GM18498 (cell line): ENCODE measurements around the gene MRC1.
A peak's percentile ranks its signal among the peaks of the same experiment; 100 is the strongest.

Experiments
- ATAC-seq: cut with Tn5 transposase; IDR thresholded peaks from one replicate; pipeline ENCODE4 v1.9.1; 2021; ENCODE audit warnings: mild to moderate bottlenecking, moderate library complexity; ENCODE audit not compliant: unreplicated experiment

Gene MRC1

DNA sequence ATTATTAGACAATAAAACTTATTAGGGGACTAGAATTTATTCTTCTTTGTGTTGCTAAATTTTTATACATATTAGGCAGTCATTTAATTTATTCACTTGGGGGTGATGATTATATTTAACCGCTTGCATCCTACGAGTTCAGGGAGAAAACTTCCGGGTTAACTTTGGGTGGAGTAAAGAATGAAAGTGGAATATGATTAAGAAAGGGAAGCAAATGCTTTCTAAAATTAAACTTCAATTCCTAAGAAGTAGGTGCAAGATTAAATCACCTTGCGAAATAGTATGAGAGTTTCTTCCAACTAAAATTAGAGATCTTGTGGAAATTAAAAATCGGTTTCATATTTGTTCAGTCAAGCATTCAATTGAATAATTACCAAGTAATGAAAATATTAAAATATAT, 33.5 kb downstream of the MRC1 start:
- ATAC-seq = no peak

GRCh38 chr10:17847585-17848296, 38.6 kb downstream of the MRC1 start:
- no peak for ATAC-seq

- ATAC-seq = no peak
These were observed 39.5 kb downstream of the MRC1 start for GRCh38 chr10:17848646-17849045.

DNA sequence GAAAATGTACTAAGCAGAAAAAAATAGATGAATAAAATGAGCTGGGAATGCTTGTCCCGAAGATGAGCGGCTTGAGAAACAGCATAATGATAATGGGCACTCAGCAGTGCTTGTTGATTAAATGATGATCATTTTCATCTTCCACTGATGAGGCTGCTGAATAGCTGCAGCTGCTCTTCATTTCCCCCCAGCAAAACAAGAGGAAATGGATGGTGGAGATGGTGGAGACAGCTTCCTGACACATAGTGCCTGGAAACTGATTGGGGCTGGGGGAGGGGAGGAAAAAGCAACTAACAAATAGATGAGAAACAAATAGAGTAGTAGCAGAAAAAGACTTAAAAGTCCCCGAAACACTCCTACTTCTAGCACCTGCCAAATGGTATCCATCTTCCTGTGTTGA, 41.4 kb downstream of the MRC1 start:
- ATAC-seq = no peak

GRCh38 chr10:17851611-17852010, 42.5 kb downstream of the MRC1 start:
- no peak for ATAC-seq

GRCh38 chr10:17854044-17854652, 45.0 kb downstream of the MRC1 start:
- ATAC-seq = peak; percentile 67

GRCh38 chr10:17857040-17857439, 47.9 kb downstream of the MRC1 start:
- ATAC-seq = no peak

GRCh38 chr10:17859492-17860156, 50.5 kb downstream of the MRC1 start:
- ATAC-seq = no peak

DNA sequence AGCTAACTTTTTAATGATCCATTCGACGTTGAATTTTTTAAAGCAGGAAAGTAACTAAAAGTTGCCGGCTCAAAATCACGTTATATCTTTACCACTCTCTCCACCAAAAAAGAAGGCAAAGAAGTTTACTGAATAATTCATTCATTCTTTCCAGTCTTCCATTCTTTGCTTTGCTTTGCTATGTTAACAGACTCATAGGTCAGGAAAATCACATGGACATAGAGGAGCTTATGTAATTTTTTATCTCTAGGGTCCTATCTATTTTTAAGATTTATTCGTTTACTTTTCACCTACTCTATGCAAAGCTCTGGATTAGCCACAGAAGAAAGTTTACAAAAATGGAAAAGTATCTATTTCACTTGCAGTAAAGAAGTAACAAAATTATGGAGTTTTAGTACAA, 52.6 kb downstream of the MRC1 start:
- ATAC-seq = no peak

DNA sequence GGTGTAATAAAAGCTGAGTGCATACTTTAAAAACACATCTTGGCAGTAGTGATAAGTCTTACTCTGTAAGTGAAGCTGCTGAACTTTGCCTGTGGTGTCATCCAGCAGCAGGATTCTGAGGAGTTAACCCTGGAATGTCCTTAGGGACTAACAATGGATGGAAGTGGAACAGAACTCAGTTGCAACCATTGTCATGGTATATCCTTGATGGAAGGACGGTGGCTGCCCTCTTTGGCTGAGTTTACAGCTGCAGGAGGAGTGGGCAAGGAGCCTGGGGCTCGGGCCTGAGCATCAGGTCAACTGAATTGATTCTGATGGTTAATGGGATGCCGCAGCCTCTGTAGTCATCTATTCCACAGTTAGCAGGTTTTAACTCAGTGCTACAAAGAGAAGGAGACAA, 56.2 kb downstream of the MRC1 start:
- no peak for ATAC-seq

GRCh38 chr10:17866346-17866745, 57.2 kb downstream of the MRC1 start:
- no peak for ATAC-seq

- ATAC-seq = no peak
These were observed 57.9 kb downstream of the MRC1 start for GRCh38 chr10:17867056-17867455.

- ATAC-seq = no peak
These were observed 61.9 kb downstream of the MRC1 start for GRCh38 chr10:17871036-17871435.

- ATAC-seq = no peak
These were observed 63.3 kb downstream of the MRC1 start for GRCh38 chr10:17872191-17873091.

DNA sequence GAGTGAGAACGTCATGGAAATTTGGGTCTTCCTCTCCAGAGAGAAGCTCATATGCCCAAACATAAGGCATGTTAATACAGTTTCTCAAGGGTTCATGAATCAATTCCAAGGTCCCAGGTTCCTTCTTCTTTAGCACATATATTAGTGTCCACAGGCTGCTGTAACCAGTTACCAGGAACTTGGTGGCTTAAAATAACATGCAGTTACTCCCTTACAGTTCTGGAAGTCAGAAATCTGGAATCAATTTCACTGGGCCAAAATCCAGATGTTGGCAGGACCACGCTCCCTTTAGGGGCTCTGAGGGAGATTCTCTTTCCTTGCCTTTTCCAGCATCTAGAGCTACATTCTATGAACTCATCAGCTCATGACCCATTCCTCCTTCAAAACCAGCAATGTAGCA, 64.8 kb downstream of the MRC1 start:
- no peak for ATAC-seq

DNA sequence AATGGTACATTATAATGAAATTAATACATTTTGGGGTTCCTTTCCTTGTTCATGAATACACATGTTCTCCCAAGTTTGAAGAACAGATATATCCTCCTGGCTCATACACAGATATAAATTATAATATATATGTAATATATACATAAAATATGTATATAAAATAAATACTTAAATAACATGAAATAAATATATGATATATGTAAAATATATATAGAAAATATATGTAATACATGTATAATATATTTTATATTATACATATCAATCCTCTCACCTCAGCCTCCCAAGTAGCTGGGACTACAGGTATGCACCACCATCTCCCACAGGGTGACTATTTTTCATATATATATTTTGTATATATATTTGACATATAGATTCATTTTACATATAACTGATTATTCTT, 68.0 kb downstream of the MRC1 start:
- no peak for ATAC-seq

DNA sequence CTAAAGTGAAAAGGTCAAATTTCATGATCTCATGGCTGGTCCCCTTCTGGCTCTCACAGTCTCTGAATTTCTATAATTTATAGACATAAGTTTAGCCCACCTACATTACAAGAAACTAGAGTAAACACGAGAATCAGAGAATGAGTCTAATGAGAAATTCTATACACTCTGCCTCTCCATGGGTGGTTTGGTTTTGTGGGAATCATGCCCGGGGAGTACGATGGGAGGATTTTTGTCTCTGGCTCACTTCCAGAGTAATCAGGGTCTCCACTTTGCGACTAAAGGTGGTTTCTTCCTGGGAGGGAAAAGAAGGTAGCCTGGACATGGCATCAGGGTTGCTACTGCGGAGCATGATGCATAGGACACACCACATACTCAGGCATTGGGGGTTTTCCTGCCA, 69.7 kb downstream of the MRC1 start:
- no peak for ATAC-seq

- no peak for ATAC-seq
These were observed 71.5 kb downstream of the MRC1 start for GRCh38 chr10:17880601-17881000.

DNA sequence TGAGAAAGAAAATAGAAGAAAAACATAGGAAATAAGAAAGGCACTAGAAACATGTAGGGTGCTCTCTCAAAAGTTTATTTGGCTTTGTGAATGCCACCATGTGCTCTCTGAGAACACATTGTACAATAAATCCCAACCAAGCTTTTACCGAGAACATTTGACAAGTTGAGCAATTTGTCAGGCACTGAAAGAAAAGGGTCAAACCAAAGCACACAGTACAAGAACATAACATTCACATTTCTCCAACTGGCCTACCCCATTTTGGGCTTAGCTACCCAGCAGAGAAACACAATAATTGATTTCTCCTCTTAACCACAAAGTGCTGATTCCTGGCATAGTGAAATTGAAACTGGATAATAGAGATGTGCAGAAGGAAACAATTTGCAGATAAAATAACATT, 73.4 kb downstream of the MRC1 start:
- ATAC-seq = no peak

GRCh38 chr10:17883621-17884020, 74.5 kb downstream of the MRC1 start:
- ATAC-seq = no peak

DNA sequence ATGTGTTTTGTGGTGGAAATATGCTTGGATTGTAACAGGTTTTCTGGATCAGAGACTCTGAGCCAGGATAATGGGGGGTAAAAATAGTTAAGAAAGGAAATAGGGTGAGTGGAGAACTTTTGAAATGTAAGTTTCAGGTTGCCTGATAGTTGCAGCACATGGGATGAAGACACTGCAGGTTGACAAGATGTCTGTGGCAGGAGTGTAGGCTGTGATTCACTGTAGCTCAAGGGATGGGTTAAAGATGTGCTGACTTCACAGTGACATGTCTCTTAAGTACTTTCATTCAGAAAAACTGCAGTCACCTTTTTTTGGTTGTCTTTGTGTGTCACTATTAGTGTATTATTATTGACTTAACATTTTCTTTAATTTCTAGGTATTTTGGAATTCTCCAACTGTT, 79.0 kb downstream of the MRC1 start:
- no peak for ATAC-seq
